HG02840 (cell line): ENCODE measurements around the gene NAV3.

Experiments used
- ATAC-seq: cut with Tn5 transposase; IDR thresholded peaks from one replicate; pipeline ENCODE4 v1.9.1; 2021; ENCODE audit warnings: mild to moderate bottlenecking, moderate library complexity, moderate number of reproducible peaks; ENCODE audit not compliant: unreplicated experiment, low FRiP score

NAV3 gene

DNA sequence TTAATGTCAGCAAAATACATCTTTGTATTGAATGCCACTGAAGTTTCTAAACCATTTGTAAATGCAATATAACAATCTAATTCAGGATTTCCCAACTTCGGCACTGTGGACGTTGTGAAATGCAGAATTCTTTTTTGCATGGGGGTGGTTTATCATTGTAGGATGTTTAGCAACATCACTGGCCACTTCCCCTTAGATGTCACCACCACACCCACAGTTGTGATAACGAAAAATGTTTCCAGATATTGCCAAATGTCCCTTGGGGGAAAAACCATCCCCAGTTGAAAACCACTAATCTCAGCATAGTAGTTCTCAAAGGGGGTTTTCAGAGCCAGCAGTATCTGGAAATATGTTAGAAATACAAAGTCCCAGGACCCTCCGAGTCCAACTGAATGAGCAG, 203.3 kb downstream of the NAV3 start:
- ATAC-seq = no peak

- ATAC-seq = no peak
Measured at GRCh38 chr12:78035901-78036606, 205.4 kb downstream of the NAV3 start.

- ATAC-seq = no peak
Measured at GRCh38 chr12:78036874-78037273, 206.2 kb downstream of the NAV3 start.

DNA sequence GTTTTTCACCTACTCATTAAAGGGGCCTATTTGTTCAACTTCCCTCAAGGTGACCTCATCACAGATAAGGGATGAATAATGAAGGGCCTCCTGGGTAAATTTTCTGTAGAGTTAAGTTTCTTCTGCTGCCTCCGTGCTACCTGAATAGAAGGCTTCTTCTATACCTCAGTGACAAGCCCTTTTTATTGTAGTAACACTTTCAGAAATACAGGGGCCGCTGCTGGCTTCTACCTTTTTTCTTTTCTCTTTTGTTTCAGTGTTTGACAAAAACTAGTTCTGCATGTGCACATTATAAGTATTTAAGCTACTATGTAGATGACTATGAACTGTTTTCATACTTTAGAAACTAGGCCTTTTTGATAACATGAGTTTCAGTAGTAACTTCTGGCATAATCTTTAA, 207.0 kb downstream of the NAV3 start:
- no peak for ATAC-seq

DNA sequence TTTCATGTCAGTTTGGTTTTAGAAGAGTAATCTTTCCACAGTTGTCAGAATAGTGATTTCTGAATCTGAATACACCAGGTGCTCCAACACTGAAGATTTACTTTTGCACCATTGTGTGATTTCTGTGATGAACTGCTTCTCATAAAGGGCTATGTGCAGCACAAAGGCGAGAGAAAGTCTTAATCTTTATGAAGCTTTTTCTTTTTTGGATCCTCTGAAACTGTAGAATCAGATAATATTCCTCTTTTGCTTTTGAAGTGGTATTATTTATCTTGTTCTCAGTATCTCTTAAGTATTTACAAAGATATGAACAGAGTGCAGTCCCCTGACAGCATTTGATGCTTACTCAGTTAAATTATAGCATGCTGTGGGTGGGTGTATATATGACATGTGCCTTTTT, 207.8 kb downstream of the NAV3 start:
- ATAC-seq = no peak

GRCh38 chr12:78038986-78039385, 208.3 kb downstream of the NAV3 start:
- no peak for ATAC-seq

- ATAC-seq = no peak
Measured at GRCh38 chr12:78040111-78040510, 209.4 kb downstream of the NAV3 start.

DNA sequence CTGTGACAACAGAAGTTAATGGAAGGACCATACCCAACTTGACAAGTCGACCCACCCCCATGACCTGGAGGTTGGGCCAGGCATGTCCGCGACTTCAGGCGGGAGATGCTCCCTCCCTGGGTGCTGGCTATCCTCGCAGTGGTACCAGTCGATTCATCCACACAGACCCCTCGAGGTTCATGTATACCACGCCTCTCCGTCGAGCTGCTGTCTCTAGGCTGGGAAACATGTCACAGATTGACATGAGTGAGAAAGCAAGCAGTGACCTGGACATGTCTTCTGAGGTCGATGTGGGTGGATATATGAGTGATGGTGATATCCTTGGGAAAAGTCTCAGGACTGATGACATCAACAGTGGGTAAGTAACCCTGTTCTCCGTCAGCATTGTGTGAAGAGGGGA, 220.1 kb downstream of the NAV3 start:
- no peak for ATAC-seq

GRCh38 chr12:78055545-78055944, 224.9 kb downstream of the NAV3 start:
- ATAC-seq = no peak

DNA sequence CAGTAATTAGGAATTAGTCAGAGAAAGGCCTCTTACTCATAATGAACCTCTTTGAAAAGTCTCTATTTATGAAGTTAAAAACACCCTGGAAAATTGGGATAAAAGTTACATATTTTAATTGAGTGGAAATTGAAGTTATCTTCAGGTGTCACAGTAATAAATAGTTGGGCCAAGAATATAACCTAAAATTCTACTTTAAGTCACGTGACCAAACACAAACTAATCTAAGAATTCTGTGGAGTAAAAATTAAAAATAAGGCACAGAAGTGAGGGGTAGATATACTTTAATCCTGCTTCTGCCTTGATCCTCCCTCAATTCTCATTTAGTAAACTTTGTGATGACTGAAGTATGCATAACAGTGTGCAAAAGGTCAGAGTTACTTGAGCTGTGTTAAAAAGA, 226.4 kb downstream of the NAV3 start:
- no peak for ATAC-seq

GRCh38 chr12:78060186-78060585, 229.5 kb downstream of the NAV3 start:
- ATAC-seq = no peak

- no peak for ATAC-seq
Measured at GRCh38 chr12:78062786-78063185, 232.1 kb downstream of the NAV3 start.

- no peak for ATAC-seq
Measured at GRCh38 chr12:78081590-78082314, 251.1 kb downstream of the NAV3 start.

- no peak for ATAC-seq
Measured at GRCh38 chr12:78085542-78086182, 255.0 kb downstream of the NAV3 start.

GRCh38 chr12:78086553-78087362, 256.1 kb downstream of the NAV3 start:
- no peak for ATAC-seq

DNA sequence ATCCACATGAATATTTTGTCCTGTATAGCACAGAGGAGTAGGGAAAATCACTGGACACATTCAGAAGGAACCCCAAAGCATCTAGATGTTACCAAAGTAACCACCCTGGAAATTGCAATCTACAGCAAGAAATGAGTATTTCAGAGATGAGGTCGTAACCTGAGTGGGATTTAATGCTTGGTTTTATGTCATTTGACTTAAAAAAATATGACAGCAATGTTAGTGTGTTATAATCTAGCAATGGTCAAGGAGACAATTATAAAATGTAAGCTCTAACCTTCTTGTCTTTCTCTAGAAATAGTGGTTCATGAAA, 256.6 kb downstream of the NAV3 start:
- ATAC-seq = no peak

GRCh38 chr12:78088391-78088832, 257.7 kb downstream of the NAV3 start:
- peak; percentile 66 for ATAC-seq

DNA sequence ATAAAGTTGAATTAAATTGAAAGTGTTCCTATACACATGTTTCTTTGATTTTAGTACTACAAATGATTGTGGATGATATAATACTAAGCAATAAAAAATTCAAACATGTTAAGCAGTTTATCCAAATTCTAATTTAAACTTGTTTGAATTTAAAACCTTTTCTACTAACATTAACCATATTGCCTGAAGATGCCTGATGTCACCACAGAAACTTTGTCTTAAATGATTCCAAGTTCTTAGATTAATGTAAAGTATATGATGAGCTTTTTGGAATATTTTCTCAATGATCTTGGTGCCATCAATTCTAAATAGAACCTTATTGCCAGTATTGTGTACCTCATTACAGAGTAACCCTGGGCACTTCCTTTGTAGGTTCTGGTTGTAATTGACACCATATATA, 259.6 kb downstream of the NAV3 start:
- no peak for ATAC-seq

- ATAC-seq = no peak
Measured at GRCh38 chr12:78095623-78096022, 264.9 kb downstream of the NAV3 start.

GRCh38 chr12:78096909-78097597, 266.4 kb downstream of the NAV3 start:
- no peak for ATAC-seq
